CD4-positive, alpha-beta T cell treated with Interferon alpha-2 for 1 hour (primary cell): ENCODE results near the gene BPTF.
A peak's percentile ranks its signal among the peaks of the same experiment; 100 is the strongest.
"Not testable (repeated sequence)": the region's sequence is repeated elsewhere in the genome, so short reads cannot be mapped to it uniquely, and the experiment has no call there.

ENCODE experiments used
- DNase-seq, 2 donors: peaks; one replicate each; pipeline ENCODE4 v3.0.0-alpha.2; 2020 to 2022

Gene BPTF

DNA sequence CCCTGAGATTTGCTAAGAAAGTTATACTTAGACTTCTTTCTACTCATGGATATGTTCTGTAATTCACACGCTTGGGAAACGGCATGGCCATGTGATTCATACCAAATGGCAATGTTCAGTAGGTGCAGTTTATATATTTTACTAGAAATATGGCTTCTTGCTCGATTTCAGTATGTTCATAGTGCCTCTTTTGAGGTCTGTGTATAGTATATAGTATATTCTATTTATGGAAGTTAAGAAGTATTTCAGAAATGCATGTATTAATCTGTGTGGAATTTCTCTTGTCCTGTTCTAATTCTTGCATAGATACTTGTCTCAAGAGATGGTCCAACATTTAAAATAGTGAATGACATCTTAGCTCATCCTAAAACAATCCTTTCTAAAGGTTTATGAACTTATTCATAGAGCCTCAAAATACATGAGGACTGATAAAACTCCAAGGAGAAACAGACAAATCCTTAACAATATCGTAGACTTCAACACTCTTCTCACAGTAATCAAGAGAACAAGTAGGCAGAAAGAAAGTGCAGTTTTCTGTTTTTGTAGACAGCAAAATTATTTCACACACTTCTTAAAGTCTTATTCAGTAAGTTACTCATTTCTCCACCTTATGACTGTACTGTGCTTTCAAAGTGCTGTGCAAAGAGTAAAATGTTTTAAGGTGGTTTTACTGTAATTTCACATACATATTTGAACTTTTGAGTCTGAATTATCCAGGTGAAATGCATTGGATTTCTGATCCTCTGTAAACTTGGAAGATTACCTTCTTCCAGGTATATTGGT lies 11.1 kb downstream of the BPTF start:
- no peak for DNase-seq

DNA sequence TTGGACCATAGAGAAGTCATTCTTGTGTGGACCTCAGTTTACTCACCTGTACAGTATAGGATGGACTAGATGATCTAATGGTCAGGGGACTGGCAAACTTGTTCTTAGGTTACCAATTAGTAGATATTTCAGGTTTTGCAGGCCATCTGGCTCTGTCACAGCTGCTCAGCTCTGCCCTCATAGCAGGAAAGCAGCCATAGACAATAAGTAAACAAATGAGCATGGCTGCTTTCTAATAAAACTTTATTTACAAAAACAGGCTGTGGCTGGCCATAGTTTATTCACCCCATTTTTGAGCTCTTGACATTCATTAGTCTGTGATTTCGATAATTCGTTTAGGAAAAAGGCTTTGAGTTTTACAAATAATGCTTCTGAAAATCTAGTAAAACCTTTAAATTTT lies 12.7 kb downstream of the BPTF start:
- DNase-seq: no peak

DNA sequence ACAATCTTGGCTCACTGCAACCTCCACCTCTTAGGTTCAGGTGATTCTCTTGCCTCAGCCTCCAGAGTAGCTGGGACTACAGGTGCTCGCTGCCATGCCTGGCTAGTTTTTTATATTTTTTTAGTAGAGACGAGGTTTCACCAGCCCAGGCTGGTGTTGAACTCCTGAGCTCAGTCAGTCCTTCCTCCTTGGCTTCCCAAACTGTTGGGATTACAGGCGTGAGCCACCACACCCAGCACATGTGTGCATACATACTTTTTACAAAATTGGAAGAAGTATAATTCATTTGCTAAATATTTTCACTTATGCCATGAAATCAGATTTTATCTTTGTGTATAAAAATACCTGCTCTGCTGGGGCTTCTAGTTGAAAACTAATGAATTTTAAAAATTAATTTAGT lies 13.2 kb downstream of the BPTF start:
- DNase-seq: no peak

DNA sequence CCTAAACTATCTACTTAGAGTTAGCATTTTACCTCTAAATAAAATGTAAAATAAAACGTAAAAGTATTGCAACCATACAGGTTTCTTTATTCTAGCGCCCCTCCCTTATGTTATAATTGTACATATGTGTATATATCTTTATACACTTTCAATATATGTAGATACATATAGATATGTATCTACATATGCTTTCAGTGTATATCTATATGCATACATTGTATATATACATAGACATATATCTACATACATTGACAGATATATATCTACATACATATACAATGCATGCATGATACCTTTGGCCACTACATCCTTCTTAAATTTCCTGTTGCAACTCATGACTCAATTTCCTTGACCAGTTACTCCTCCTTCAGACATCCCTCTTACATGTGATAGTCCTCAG lies 16.7 kb downstream of the BPTF start:
- no peak for DNase-seq

DNA sequence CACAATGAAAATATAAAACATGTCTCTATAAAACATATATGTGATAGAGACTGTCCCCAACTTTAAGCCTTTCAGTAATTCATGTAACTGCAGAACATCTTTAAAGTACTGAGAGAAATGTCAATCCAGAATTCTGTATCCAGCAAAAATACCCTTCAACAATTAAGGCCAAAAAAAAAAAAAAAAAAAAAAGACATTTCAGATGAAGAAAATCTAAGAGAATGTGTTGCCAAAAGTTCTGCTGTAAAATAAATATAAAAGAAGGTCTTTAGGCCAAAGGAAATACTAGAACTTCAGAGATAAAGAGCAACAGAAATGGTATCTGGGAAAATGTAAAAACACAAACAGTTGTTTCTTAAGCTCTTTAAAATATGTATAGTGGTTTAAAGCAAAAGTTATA lies 17.3 kb downstream of the BPTF start:
- no peak for DNase-seq

DNA sequence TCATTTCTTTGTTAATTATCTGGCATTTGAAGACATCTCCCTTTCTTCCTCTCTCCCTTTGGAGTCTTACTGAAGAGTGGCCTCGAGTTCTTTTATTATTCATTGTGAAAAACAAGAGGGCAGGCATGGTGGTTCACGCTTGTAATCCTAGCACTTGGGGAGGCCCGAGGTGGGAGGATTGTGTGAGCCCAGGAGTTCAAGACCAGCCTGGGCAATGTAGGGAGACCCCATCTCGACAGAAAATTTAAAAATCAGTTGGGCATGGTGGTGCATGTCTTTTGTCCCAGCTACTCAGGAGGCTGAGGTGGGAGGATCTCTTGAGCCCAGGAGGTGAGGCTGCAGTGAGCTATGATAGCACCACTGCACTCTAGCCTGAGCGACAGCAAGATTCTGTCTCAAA lies 20.1 kb downstream of the BPTF start:
- DNase-seq: no peak

DNA sequence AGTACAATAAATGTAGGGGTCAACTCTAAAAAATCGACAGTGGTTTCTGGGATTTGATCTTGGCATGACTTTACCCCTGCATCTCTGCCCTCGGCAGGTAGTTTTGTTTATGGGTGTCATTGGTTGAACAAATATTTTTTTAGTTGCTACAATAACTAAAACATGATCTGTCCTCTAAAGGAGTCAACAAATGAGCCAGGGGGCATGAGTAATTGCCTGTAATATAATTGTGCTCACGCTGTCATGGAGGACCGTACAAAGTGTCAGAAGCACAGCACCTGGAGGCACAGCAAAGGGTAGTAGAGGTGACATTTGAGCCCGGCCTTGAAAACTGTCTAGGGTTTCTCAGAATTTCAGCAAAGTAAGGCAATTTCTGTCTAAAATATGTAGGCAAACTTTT lies 22.9 kb downstream of the BPTF start:
- not testable (repeated sequence) for DNase-seq

DNA sequence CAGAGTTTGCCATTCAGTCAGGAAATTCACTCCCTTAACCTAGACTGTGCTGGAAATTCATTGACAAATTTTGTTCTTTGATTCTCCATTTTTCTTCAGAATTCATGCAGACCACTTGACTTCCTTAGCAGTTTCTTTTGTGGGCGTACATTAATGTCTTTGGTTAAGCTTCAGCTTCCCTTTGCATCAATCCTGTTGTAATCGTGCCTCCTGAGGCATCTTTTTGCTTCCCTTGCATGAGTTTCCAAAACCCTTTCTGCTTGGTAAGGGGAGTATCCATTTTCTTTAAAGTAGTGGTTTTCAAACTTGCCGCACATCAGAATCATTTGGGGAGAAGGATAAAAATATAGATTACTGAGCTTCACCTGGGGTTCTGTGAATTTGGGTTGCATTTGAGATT lies 23.5 kb downstream of the BPTF start:
- not testable (repeated sequence) for DNase-seq

DNA sequence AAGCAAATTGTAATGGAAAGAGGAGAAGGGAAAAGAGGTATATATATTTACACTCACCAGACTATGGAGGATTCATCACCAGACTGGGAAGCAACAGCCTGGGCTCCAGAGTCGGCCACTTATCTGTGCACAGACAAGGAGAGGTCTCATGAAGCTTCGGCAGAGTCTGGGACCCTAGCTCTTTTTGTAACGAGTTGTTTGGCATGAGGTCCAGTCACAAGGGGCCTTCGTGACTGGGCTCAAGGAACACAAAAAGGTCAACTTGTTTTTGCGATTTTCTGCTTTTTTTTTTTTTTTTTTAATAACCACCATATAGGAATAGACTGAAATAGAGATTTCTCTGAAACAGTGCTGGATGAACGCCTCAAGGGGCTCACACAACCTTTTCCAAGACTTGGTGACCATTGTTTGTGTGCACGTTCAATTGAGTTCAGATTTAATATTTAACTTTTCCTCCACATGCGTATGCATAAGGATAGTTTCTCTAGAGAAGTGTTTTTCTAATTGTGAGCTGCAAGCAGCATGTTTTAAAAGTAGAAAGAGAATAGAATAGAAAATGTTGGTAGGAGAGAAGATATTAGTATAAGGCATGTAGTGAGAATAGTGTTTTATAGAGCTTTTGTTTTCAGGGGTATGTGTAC lies 25.8 kb downstream of the BPTF start:
- DNase-seq: no peak

DNA sequence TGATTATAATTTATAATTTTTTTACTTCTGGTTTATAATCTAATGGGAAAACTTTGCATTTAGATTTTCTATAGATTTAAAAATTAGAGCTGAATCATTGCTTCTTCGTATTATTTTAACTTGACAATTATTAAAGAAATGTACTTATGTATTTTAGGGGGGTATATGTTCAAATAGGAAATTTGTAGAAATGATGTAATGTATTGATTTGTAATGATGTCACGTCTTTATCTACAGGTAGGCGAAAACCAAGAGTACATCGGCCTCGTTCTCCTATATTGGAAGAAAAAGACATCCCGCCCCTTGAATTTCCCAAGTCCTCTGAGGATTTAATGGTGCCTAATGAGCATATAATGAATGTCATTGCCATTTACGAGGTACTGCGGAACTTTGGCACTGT lies 28.4 kb downstream of the BPTF start:
- DNase-seq: no peak

DNA sequence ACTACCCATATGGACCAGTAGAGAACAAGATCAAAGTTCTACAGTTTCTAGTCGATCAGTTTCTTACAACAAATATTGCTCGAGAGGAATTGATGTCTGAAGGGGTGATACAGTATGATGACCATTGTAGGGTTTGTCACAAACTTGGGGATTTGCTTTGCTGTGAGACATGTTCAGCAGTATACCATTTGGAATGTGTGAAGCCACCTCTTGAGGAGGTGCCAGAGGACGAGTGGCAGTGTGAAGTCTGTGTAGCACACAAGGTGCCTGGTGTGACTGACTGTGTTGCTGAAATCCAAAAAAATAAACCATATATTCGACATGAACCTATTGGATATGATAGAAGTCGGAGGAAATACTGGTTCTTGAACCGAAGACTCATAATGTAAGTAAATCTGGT lies 29.1 kb downstream of the BPTF start:
- DNase-seq: no peak

DNA sequence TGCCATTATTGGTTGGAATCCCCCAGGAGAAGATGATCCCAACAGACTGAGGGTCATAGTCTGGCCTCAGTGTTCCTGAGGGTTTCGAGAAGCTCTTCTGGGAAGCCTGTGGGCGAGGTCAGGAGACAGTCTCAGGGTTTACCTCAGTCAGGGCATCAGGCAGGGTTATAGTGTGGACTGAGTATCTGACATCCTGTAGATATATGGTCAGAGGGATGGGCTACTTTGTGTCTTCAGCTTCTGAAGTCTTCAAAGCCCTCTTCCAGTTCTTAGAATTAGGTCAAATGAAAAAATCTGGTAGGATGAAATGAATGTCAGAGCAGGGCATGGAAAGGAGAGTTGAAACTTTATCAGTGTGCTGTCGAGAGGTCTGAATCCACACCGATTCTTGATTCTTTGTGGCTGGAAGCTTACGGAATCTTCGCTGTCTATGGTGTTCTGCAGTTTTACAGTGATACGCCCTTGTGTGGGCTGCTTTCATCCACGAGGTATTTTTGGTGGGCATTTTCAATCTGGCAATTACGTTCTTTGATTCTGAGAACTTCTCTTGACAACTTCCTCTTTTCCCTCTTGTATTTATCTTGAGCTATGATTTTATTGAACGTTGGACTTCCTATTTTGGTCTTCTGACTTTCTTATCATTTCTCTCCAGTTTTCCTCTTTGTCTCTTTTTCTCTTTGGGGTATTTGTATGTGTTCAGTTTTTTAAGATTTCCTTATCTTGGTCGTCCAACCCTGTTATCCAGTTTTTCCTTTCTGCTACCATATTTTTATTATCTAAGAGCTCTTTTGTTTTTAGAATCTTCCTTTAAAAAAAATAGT lies 30.4 kb downstream of the BPTF start:
- peak in 1 of 2 donors; percentile 3 for DNase-seq

DNA sequence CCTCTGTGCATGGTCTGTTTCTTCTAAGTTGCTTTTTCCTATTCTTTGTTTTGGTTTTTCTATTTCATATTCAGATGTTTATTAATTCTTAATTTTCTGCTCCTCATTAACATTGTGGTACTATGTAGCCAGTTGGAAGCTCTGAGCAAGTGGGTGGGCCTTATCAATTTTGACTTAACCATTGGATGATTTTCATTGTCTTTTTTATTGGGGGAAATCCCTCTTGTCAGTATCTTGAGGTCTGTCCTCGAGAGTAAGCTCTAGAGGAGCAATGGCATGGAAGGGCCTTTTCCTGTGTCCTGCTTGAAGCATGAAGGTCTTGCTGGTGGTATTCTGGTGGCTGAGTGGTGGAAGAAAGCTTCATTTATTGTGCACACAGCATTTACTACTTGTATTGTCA lies 31.1 kb downstream of the BPTF start:
- not testable (repeated sequence) for DNase-seq

DNA sequence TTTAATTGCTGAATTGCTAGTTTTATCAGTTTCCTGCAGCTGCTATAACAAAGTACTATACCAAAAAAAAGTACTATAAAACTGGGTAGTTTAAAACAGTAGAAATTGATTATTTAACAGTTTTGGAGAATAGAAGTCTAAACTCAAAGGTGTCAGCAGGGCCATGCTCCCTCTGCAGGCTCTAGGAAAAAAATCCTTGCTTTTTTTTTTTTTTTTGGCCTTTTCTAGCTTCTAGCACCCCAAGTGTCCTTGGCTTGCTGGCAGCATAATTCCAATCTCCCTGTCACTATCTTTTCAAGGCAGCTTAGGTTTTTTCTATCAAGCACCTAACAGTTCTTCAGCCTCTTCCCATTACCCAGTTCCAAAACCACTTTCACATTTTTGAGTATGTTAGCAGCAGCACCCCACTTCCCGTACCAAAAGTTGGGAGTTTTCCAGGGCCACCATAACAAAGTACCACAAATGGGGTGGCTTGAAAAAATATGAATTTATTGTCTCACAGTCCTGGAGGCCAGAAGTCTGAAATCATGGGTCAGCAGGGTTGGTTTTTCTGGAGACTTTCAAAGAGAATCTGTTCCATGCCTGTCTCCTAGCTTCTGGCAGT lies 37.4 kb downstream of the BPTF start:
- DNase-seq: no peak

DNA sequence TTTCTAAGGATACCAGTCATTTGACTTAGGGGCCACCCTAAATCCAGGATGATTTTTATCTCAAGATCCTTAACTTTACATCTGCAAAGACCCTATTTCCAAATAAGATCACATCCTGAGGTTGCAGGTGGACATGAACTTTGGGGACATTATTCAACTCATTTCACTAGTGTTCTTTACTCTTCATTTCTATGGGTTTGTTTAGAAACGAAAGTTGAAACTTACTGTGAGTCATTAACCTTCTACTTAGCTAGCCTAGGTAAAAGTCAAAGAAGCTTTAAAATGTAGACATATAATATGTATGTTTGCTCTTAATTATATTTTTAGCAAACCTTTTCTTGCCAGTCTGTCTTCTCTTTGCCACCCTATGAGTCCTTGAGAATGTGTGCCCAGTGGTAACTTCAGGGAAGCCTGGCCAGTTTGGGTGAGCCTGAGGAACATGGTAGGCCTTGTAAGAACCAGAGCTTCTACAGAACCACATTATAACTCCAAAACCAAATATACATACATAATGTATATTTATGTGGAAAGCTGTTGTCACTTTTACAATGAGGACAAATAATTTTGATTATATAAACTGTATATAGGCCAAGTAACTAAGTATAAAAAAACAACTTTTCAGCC lies 38.4 kb downstream of the BPTF start:
- DNase-seq: no peak

DNA sequence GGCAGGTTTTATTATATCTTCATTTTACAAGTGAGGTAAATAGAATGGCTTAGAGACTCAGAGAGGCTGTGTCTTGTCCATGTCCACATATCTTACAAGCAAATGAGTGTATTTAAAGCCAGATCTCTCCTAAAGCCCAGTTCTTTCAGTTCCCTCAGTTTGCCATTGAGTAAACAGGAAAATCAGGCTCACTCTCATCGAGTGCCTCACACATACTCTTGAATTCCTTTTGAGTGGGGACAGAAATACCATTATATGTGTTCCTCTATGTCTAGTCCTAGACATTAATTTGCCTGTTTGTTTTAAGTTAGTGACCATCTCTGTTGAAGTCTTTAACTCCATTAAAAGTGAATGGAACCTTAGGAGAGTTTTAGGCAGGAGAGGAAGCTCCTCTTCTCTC lies 40.1 kb downstream of the BPTF start:
- DNase-seq: no peak

DNA sequence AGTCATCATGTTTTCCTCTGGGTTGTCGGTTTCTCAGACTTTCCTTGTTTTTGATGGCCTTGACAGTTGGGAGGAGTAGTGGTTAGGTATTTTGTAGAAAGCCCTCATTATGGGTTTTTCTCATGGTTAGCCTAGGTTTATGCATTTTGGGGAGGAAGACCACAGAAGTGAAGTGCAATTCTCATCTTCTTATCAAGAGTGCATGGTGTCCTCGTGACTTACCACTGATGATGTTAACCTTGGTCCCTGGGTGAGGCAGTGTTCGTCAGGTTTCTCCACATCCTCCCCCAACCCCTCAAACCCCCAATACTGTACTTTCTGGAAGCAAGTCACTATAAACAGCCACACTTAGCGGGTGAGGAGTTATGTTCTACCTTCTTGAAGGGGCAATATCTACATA lies 42.3 kb downstream of the BPTF start:
- peak in 1 of 2 donors; percentile 6 for DNase-seq

DNA sequence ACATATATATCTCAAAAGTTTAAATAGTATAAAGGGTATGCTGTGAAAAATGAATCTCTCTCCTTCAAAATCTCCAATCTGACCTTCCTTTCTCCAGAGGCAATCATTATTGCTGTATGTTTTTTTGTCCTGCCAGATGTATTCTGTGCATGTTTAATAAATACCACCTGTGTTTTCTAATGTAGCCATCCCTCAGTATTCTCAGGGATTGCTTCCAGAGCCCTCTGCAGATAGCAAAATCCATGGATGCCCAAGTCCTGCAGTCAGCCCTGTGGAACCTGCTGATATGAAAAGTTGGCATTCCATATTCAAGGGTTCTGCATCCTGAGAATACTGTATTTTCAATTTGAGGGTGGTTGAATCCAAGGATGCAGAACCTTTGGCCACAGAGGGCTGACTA lies 42.9 kb downstream of the BPTF start:
- DNase-seq: no peak

DNA sequence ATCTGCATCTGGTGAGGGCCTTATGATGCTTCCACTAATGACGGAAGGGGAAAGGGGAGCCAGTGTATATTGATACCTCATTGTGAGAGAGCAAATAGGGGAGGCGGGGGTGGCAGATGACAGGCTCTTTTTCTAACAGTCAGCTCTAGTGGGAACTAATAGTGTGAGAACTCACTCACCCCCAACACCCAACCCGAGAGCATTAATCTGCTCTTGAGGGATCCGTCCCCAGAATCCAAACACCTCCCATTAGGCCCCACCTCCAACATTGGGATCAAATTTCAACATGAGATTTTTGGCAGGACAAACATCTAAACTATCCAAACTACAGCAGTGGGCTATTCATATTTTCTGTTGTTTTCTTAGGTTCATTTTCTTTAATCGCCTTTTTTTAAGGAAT lies 54.4 kb downstream of the BPTF start:
- DNase-seq: no peak

DNA sequence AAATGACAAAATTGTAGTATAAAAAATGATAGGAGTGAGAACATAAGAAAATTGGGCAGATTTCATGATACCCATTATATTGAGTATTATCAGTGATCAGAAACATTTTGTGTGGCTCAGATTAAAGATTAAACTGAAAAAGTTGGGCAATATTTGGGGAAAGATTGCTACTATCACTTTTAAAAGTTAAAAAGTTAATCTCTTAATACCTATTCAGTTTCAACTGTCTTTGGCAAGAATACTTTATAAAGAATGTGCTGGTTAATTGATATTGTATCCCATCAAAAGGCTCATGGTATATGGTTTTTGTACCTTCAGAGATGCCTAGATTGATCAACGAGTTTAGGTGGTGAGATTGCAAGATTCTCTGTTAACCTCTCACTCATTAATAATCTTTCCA lies 55.8 kb downstream of the BPTF start:
- DNase-seq: no peak

DNA sequence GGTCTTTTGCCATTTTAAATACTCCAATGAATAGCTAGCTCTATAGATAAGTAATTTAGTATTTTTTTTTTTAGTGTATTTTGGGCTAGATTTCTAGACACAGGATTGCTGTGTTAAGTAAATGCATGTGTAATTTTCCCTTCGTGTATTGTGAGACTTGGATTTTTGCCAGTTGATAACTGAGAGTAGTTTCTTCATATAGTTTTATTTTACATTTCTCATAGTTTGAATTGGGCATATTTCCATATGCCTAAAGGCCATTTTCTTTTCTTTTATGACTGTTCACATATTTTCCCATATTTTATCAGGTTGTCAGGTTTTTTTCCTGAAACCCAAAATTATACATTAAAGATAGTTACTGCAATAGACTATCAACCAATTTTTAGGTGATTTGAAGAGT lies 59.4 kb downstream of the BPTF start:
- DNase-seq: no peak

DNA sequence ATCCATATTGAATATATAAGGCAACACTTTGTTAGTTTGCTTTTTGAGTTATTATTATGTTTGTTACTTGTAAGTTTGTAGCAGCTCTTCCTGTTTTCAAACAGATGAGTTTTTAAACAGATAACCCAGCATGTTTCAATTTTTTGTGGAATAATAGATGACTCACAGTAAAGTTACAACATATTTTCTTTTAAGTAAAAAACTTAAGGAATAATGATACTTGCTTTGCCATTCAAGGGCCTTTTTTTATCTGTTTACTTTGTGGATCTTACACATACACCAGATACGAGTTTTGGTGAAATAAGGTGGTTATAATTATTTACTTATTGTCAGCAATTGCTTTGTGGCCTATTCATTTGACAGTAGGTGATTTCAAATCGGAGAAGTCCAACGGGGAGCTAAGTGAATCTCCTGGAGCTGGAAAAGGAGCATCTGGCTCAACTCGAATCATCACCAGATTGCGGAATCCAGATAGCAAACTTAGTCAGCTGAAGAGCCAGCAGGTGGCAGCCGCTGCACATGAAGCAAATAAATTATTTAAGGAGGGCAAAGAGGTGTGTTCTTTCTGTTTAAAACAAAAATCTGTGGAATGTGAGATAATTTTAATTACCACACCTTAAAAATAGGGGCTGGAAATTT lies 66.3 kb downstream of the BPTF start:
- no peak for DNase-seq
